ENCODE measurements around the gene KDELR1.

KDELR1 gene

GRCh38 chr19:48351341-48351752, 40.0 kb downstream of the KDELR1 start:
- Histone ChIP-seq H3K9me3 (ENCODE audit: control insufficient read depth, insufficient read depth, low read length) (no peaks in the 10 kb centered on the region), H4K20me1 (ENCODE audit: control insufficient read depth, insufficient read depth, low read depth, low read length) (0 out of 2 replicates have a peak, but pooled peaks cover 4% of the 10 kb centered on the region), H3K27ac (ENCODE audit: low read depth, low read length) (no peak overlapping the region), H3K36me3 (ENCODE audit: control insufficient read depth, low read length) (no peaks in the 10 kb centered on the region), H3K4me1 (ENCODE audit: control insufficient read depth, low read length) (no peaks in the 10 kb centered on the region), H3K27me3 (ENCODE audit: control insufficient read depth, low read length) (no peaks in the 10 kb centered on the region), H3K4me2 (ENCODE audit: low read length) (no peak overlapping the region), H3K4me3 (ENCODE audit: low read length) (no peak overlapping the region), H3K79me2 (ENCODE audit: control insufficient read depth, low read length) (no peaks in the 10 kb centered on the region), H3K9me2 (replicated peaks; ENCODE audit: control insufficient read depth, low read length) (no peaks in the 10 kb centered on the region), H3F3A (ENCODE audit: control insufficient read depth, insufficient read depth) (no peaks in the 10 kb centered on the region)
- peak; percentile 97 for TF ChIP-seq CTCF (IDR thresholded peaks at IDR 0.05; ENCODE audit: low read depth, low read length, poor library complexity, severe bottlenecking)
- no peak for TF ChIP-seq EZH2phosphoT487 (IDR thresholded peaks at IDR 0.05; ENCODE audit: borderline replicate concordance, low read length)

GRCh38 chr19:48350856-48351255, 40.5 kb downstream of the KDELR1 start:
- Histone ChIP-seq H3F3A (ENCODE audit: control insufficient read depth, insufficient read depth) (no peaks in the 10 kb centered on the region), H4K20me1 (ENCODE audit: control insufficient read depth, insufficient read depth, low read depth, low read length) (0 out of 2 replicates have a peak, but pooled peaks cover 4% of the 10 kb centered on the region), H3K4me3 (ENCODE audit: low read length) (no peak overlapping the region), H3K9me3 (ENCODE audit: control insufficient read depth, insufficient read depth, low read length) (no peaks in the 10 kb centered on the region), H3K36me3 (ENCODE audit: control insufficient read depth, low read length) (no peaks in the 10 kb centered on the region), H3K4me2 (ENCODE audit: low read length) (no peak overlapping the region), H3K9me2 (replicated peaks; ENCODE audit: control insufficient read depth, low read length) (no peaks in the 10 kb centered on the region), H3K4me1 (ENCODE audit: control insufficient read depth, low read length) (no peaks in the 10 kb centered on the region), H3K79me2 (ENCODE audit: control insufficient read depth, low read length) (no peaks in the 10 kb centered on the region), H3K27ac (ENCODE audit: low read depth, low read length) (no peak overlapping the region), H3K27me3 (ENCODE audit: control insufficient read depth, low read length) (no peaks in the 10 kb centered on the region)
- TF ChIP-seq EZH2phosphoT487 (IDR thresholded peaks at IDR 0.05; ENCODE audit: borderline replicate concordance, low read length) (no peak), CTCF (IDR thresholded peaks at IDR 0.05; ENCODE audit: low read depth, low read length, poor library complexity, severe bottlenecking) (no peak)

DNA sequence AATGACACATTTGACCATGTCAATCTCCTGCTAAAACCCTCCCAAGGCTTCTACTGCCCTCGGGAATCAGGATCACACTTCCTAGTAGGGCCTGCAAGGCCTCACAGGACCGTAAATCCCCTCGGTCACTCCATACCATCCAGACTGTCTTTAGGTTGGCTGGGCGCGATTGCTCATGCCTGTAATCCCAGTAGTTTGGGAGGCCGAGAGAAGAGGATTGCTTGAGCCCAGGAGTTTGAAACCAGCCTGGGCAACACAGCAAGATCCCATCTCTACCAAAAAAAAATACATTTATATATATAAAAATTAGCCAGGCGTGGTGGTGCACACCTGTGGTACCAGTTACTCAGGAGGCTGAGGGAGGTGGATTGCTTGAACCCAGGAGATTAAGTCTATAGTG, 42.6 kb downstream of the KDELR1 start:
- Histone ChIP-seq H3K4me2 (ENCODE audit: low read length) (no peak overlapping the region), H3K27me3 (ENCODE audit: control insufficient read depth, low read length) (no peaks in the 10 kb centered on the region), H3F3A (ENCODE audit: control insufficient read depth, insufficient read depth) (no peaks in the 10 kb centered on the region), H3K36me3 (ENCODE audit: control insufficient read depth, low read length) (no peaks in the 10 kb centered on the region), H3K9me2 (replicated peaks; ENCODE audit: control insufficient read depth, low read length) (no peaks in the 10 kb centered on the region), H3K4me3 (ENCODE audit: low read length) (no peak overlapping the region), H4K20me1 (ENCODE audit: control insufficient read depth, insufficient read depth, low read depth, low read length) (0 out of 2 replicates have a peak, but pooled peaks cover 4% of the 10 kb centered on the region), H3K4me1 (ENCODE audit: control insufficient read depth, low read length) (no peaks in the 10 kb centered on the region), H3K9me3 (ENCODE audit: control insufficient read depth, insufficient read depth, low read length) (no peaks in the 10 kb centered on the region), H3K79me2 (ENCODE audit: control insufficient read depth, low read length) (no peaks in the 10 kb centered on the region), H3K27ac (ENCODE audit: low read depth, low read length) (no peak overlapping the region)
- no peak for TF ChIP-seq EZH2phosphoT487 (IDR thresholded peaks at IDR 0.05; ENCODE audit: borderline replicate concordance, low read length)

DNA sequence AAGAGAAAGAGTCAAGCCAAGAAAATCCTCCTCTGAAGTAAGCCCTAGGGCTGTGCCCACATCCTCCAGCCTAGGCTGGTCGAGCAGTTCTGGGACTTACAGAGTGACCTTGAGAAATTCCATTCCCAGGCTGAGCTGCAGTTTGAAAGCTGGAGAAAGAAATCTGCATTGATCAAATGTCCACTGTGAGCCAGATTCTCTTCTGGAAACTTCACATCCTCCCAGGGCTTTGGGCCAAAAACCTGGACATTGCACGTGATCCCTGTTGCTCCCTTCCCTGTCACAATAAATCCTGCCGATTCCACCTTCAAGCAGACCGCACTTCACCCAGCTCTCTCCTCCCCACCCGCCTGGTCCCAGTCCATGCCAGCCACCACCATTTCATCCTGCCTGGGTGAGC, 43.3 kb downstream of the KDELR1 start:
- Histone ChIP-seq H4K20me1 (ENCODE audit: control insufficient read depth, insufficient read depth, low read depth, low read length) (0 out of 2 replicates have a peak, but pooled peaks cover 4% of the 10 kb centered on the region), H3K27me3 (ENCODE audit: control insufficient read depth, low read length) (no peaks in the 10 kb centered on the region), H3K4me2 (ENCODE audit: low read length) (no peak overlapping the region), H3F3A (ENCODE audit: control insufficient read depth, insufficient read depth) (no peaks in the 10 kb centered on the region), H3K4me1 (ENCODE audit: control insufficient read depth, low read length) (no peaks in the 10 kb centered on the region), H3K9me3 (ENCODE audit: control insufficient read depth, insufficient read depth, low read length) (no peaks in the 10 kb centered on the region), H3K4me3 (ENCODE audit: low read length) (no peak overlapping the region), H3K9me2 (replicated peaks; ENCODE audit: control insufficient read depth, low read length) (no peaks in the 10 kb centered on the region), H3K27ac (ENCODE audit: low read depth, low read length) (no peak overlapping the region), H3K79me2 (ENCODE audit: control insufficient read depth, low read length) (no peaks in the 10 kb centered on the region), H3K36me3 (ENCODE audit: control insufficient read depth, low read length) (no peaks in the 10 kb centered on the region)
- TF ChIP-seq EZH2phosphoT487 (IDR thresholded peaks at IDR 0.05; ENCODE audit: borderline replicate concordance, low read length) (no peak), CTCF (IDR thresholded peaks at IDR 0.05; ENCODE audit: low read depth, low read length, poor library complexity, severe bottlenecking) (no peak)

Measured in DOHH2 (cell line).